HCT116 (cell line): ENCODE measurements around the gene GCN1. TPM values are rescaled to one million over a fixed set of nuclear protein-coding genes. Genes with fewer than 3 reads are reported as not detected.

Experiments used
- ATAC-seq: fragments of 200-7000 bp; cut with Tn5 transposase; 2 replicates; pipeline ENCODE4 v1.9.1; 2020; ENCODE audit warnings: mild to moderate bottlenecking, moderate library complexity
- BruUV-seq: library from RNA; stranded (reverse); fragments of 400-500 nt; replicated peaks from 2 replicates; lab custom pipeline; 2021; lab: Mats Ljungman, UMichigan
- CTCF ChIA-PET: fragments of 300-600 bp; sonication (Branson Sonifier 250); formaldehyde crosslinking; loops from one replicate; lab custom pipeline; 2021; ENCODE audit warnings: antibody characterized with exemption; lab: Charles Lee
- POLR2A ChIA-PET: fragments of 300-600, 350-600 bp; sonication (Branson Sonifier 250); formaldehyde crosslinking; loops from one replicate; lab custom pipeline; 2021; ENCODE audit warnings: antibody characterized with exemption; lab: Charles Lee
- RAD21 ChIA-PET, 2 experiments: fragments of 300-600 bp; sonication (Branson Sonifier 250); formaldehyde crosslinking; loops; one replicate each; lab custom pipeline; 2023; ENCODE audit warnings: low total read pairs in 2 of 2; ENCODE audit not compliant: uncharacterized antibody in 2 of 2, unreplicated experiment in 2 of 2, low non-redundant PET in 1 of 2; lab: Charles Lee
- DNase-seq: peaks from one replicate; pipeline ENCODE4 v3.0.0-alpha.2; 2010; ENCODE audit warnings: low read depth, low spot score
- H2AFZ ChIP-seq: fragments of 200-600 bp; shearing (Covaris generic), sonication (generic); 2 replicates; pipeline ENCODE4 v1.6.1; 2017; ENCODE audit warnings: low read depth, mixed run types, mixed read lengths, antibody characterized with exemption, low read length; ENCODE audit not compliant: poor library complexity, severe bottlenecking
- H3K27ac ChIP-seq: 2 replicates; pipeline ENCODE4 v1.5.1; 2012; ENCODE audit warnings: low read depth, low read length
- H3K27me3 ChIP-seq: fragments of 200-600 bp; sonication (generic); 2 replicates; pipeline ENCODE4 v1.6.1; 2016; ENCODE audit warnings: mixed run types, low read length, mixed read lengths; ENCODE audit not compliant: insufficient read depth
- H3K36me3 ChIP-seq, 2 experiments: fragments of 200-500 bp in 1 of 2; fragments of 200-600 bp in 1 of 2; sonication (Bioruptor generic) in 1 of 2; sonication (generic) in 1 of 2; 2 replicates each; pipeline versions ENCODE4 v1.5.1 to v1.6.1; 2014 to 2016; ENCODE audit warnings: low read length in 2 of 2, inconsistent platforms in 1 of 2, mixed read lengths in 1 of 2, mixed run types in 1 of 2; ENCODE audit not compliant: insufficient read depth in 2 of 2, control insufficient read depth in 1 of 2
- H3K4me1 ChIP-seq, 2 experiments: fragments of 200-600 bp in 1 of 2; sonication (generic) in 1 of 2; 2 replicates each; pipeline versions ENCODE4 v1.5.1 to v1.6.1; 2012 to 2017; ENCODE audit warnings: low read length in 2 of 2, inconsistent platforms in 1 of 2, mild to moderate bottlenecking in 1 of 2, mixed read lengths in 1 of 2, mixed run types in 1 of 2, moderate library complexity in 1 of 2; ENCODE audit not compliant: insufficient read depth in 2 of 2, control insufficient read depth in 1 of 2
- H3K4me2 ChIP-seq: fragments of 200-600 bp; sonication (generic); 2 replicates; pipeline ENCODE4 v1.6.1; 2017; ENCODE audit warnings: mixed run types, low read length, mixed read lengths
- H3K4me3 ChIP-seq, 2 experiments: fragments of 200-600 bp in 1 of 2; sonication (generic) in 1 of 2; replicated peaks in 1 of 2; 2 replicates each; pipeline ENCODE4 v1.5.1; 2011 to 2016; ENCODE audit warnings: low read length in 2 of 2, control low read depth in 1 of 2, low read depth in 1 of 2, mild to moderate bottlenecking in 1 of 2, mixed read lengths in 1 of 2, mixed run types in 1 of 2
- H3K79me2 ChIP-seq: fragments of 200-600 bp; sonication (generic); 2 replicates; pipeline ENCODE4 v1.6.1; 2017; ENCODE audit warnings: mild to moderate bottlenecking, mixed run types, low read length, moderate library complexity, mixed read lengths; ENCODE audit not compliant: insufficient read depth
- H3K9ac ChIP-seq: fragments of 200-600 bp; sonication (generic); 2 replicates; pipeline ENCODE4 v1.6.1; 2016; ENCODE audit warnings: low read length, mixed read lengths
- H3K9me2 ChIP-seq: fragments of 200-600 bp; sonication (generic), shearing (Covaris generic); 2 replicates; pipeline ENCODE4 v1.6.1; 2017; ENCODE audit warnings: mixed run types, mild to moderate bottlenecking, moderate library complexity; ENCODE audit not compliant: insufficient read depth
- H3K9me3 ChIP-seq, 2 experiments: fragments of 200-500 bp in 1 of 2; fragments of 200-600 bp in 1 of 2; sonication (Bioruptor generic) in 1 of 2; sonication (generic) in 1 of 2; 2 replicates each; pipeline ENCODE4 v1.6.1; 2014 to 2017; ENCODE audit warnings: low read length in 2 of 2, mixed read lengths in 2 of 2, inconsistent platforms in 1 of 2, low read depth in 1 of 2, mild to moderate bottlenecking in 1 of 2, mixed run types in 1 of 2, moderate library complexity in 1 of 2; ENCODE audit not compliant: control insufficient read depth in 1 of 2, insufficient read depth in 1 of 2
- H4K20me1 ChIP-seq: fragments of 200-600 bp; sonication (generic), shearing (Covaris generic); 2 replicates; pipeline ENCODE4 v1.6.1; 2017; ENCODE audit warnings: mixed run types, mild to moderate bottlenecking, moderate library complexity; ENCODE audit not compliant: insufficient read depth
- CBX3 ChIP-seq: IDR thresholded peaks from 2 replicates; pipeline ENCODE4 v1.6.1; 2012; ENCODE audit warnings: low read depth
- EGR1 ChIP-seq: IDR thresholded peaks from 2 replicates; pipeline ENCODE4 v1.6.1; 2012; ENCODE audit warnings: low read depth
- ELF1 ChIP-seq: IDR thresholded peaks from 2 replicates; pipeline ENCODE4 v1.6.1; 2012; ENCODE audit warnings: low read depth, borderline replicate concordance
- FOSL1 ChIP-seq: IDR thresholded peaks from 2 replicates; pipeline ENCODE4 v1.6.1; 2012; ENCODE audit warnings: low read depth
- JUND ChIP-seq: IDR thresholded peaks from 2 replicates; pipeline ENCODE4 v1.6.1; 2012
- POLR2A ChIP-seq: IDR thresholded peaks from 2 replicates; pipeline ENCODE4 v1.7.0; 2011; ENCODE audit warnings: borderline replicate concordance; ENCODE audit not compliant: insufficient read depth, insufficient read length; ENCODE audit errors: extremely low read depth
- POLR2AphosphoS5 ChIP-seq: IDR thresholded peaks from 2 replicates; pipeline ENCODE4 v1.6.1; 2011; ENCODE audit warnings: mild to moderate bottlenecking, low read depth, low read length, moderate library complexity
- RAD21 ChIP-seq: IDR thresholded peaks from 2 replicates; pipeline ENCODE4 v1.6.1; 2012; ENCODE audit warnings: low read depth, mild to moderate bottlenecking
- REST ChIP-seq: IDR thresholded peaks from 2 replicates; pipeline ENCODE4 v1.6.1; 2012; ENCODE audit warnings: low read depth
- SP1 ChIP-seq: IDR thresholded peaks from 2 replicates; pipeline ENCODE4 v1.6.1; 2012; ENCODE audit warnings: low read depth
- TCF7L2 ChIP-seq: IDR thresholded peaks from 2 replicates; pipeline ENCODE4 v1.7.0; 2011; ENCODE audit warnings: borderline replicate concordance, inconsistent platforms; ENCODE audit not compliant: insufficient read depth, insufficient read length; ENCODE audit errors: extremely low read depth
- YY1 ChIP-seq: IDR thresholded peaks from 2 replicates; pipeline ENCODE4 v1.6.1; 2011; ENCODE audit warnings: low read length, low read depth, moderate library complexity, mild to moderate bottlenecking; ENCODE audit not compliant: insufficient replicate concordance; ENCODE audit errors: extremely low read depth
- ZBTB33 ChIP-seq: IDR thresholded peaks from 2 replicates; pipeline ENCODE4 v1.6.1; 2011; ENCODE audit warnings: mild to moderate bottlenecking, low read length, moderate library complexity; ENCODE audit not compliant: insufficient replicate concordance; ENCODE audit errors: extremely low read depth
- ZNF274 ChIP-seq: fragments of 200-500 bp; sonication (Bioruptor generic); IDR thresholded peaks from 2 replicates; pipeline ENCODE4 v1.6.1; 2014; ENCODE audit warnings: mild to moderate bottlenecking, low read depth, low read length, inconsistent platforms
- intact Hi-C: fragments of 100-400 bp; cut with micrococcal nuclease; formaldehyde crosslinking; loops from 2 replicates; pipeline ENCODE4 v1.10.0; 2022
- total RNA-seq: library from RNA; stranded (reverse); gene quantifications from one replicate; pipeline ENCODE4 v1.2.1, GENCODE V29; 2021; ENCODE audit not compliant: unreplicated experiment
- TF ChIP-seq, protein P1 (sequence below): IDR thresholded peaks from 2 replicates; pipeline ENCODE4 v1.6.1; 2012
- TF ChIP-seq, protein P2 (sequence below): IDR thresholded peaks from 2 replicates; pipeline ENCODE4 v1.6.1; 2012

The GCN1 gene
- total RNA-seq, 1 experiment from 2014 or later = 184 TPM

DNA sequence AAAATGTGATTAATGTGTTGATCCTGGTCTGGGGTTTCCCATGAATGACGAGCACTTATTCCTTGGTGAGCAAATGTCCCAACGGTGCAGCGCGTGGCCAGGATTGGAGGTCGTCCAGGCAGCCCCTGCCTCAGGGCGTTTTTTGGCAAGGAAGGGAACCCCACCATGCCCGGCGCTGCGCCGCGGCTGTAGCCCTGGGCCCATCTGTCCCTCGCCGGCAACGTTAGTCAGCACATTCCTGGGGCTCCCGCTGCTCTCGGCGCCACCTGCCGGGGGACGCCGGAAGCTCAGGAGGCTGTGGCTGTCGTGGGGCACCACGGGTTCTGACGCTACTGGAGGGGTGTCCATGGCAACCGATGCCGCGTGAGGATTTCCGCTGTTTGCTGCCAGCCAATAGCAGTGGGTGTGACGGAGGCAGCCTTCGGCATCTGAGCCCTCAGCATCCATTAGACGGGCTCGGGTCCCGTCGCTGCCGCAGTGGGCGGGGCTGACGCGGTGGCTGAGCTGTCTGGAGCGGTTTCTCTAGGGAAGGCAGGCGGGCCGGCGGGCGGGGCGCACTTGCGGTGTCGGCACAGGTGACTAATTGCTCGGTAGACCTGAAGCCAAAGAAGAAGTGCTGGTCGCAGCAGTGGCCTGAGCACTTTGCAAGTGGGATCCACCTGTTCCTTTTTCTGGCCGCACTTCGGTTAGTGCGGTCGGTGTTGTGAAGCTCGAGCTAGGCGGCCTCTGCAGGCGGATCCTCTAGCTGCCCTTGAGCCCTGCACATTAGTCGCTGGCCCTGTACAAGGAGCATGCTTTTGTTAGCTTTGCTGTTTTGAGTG, 107.5 kb downstream of the GCN1 start (continued):
- TF ChIP-seq RAD21 (peak; percentile 87), EGR1 (no peak), YY1 (peak; percentile 57), CBX3 (peak; percentile 80), JUND (no peak; the same call in 1 of the 2 replicates), POLR2A (no peak)

DNA sequence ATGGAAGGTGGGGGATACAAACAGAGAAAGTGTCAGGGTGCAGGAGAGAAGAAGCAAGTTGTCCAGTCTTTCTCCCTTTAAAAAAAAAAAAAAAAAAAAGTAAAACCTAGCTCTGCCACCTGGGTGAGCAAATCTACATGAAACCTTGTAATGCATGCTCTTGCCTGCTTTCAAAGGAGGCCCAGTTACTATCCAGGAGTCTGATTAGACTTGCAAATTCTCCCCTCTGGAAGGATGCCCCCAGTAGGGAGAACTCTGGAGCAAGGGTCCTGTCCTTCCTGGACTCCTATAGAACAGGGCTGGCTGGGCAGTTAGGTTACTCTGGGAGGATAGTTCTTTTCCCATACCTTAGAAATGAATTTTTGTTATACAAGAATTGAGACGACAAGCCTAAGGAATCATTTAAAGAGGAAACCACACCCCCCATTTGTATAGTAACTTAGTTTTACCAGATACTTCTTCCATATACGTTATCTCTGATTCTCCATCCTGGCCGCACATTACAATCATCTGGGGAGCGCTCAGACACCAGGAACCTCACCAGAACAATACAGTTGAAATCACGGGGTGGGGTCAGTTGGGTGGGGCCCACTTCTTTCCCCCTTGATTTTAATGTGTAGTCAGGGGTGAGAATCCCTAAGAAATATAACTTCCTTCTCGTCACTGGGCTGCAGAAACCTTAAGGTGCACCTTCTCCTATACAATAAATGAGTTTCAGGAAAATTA, 108.4 kb downstream of the GCN1 start:
- no peaks in the 10 kb centered on the region for H3K36me3 ChIP-seq
- no peaks in the 10 kb centered on the region for H4K20me1 ChIP-seq
- ChIA-PET CTCF (interaction anchor here (0.6 to 1.4 kb wide), 5 partner anchors 11 to 917 kb away, joined by 3 to 7 read pairs (median 3); no protein-coding TSS in a partner anchor), POLR2A (interaction anchor here (1.2 kb wide), 1 partner anchor 31 kb away, joined by 4 read pairs; the partner anchor contains the start of gene RAB35), RAD21 (interaction anchor here in 1 of 2 experiments (0.9 to 1.1 kb wide), 2 partner anchors 84 to 145 kb away, joined by 3 read pairs; no protein-coding TSS in a partner anchor)
- H3K4me1 ChIP-seq = peaks cover 18 to 21% of the 10 kb centered on the region in 2 experiments
- H3K9me3 ChIP-seq = no peaks in the 10 kb centered on the region
- TSS peak; percentile 45 for BruUV-seq
- H3K27ac ChIP-seq = peak overlapping the region; percentile 67; the same call in 1 of the 2 replicates
- H3K4me2 ChIP-seq = peak overlapping the region; percentile 85
- peak overlapping the region; percentile 42 to 52; a peak in 3 of 4 replicates for H3K4me3 ChIP-seq
- intact Hi-C loops = loop anchor here (2.0 kb wide), 2 partner anchors 97 to 157 kb away; partner anchors contain the start of gene BICDL1
- ATAC-seq (no peak), DNase-seq (no peak)
- no peak overlapping the region for H2AFZ ChIP-seq
- peak overlapping the region; percentile 71 for H3K9ac ChIP-seq
- H3K27me3 ChIP-seq = no peaks in the 10 kb centered on the region
- H3K79me2 ChIP-seq = no peaks in the 10 kb centered on the region
- H3K9me2 ChIP-seq = no peaks in the 10 kb centered on the region
- TF ChIP-seq, protein P1, sequence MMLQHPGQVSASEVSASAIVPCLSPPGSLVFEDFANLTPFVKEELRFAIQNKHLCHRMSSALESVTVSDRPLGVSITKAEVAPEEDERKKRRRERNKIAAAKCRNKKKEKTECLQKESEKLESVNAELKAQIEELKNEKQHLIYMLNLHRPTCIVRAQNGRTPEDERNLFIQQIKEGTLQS = no peak
- TF ChIP-seq ELF1 = no peak
- no peak for TF ChIP-seq CBX3
- no peak for TF ChIP-seq ZBTB33
- TF ChIP-seq REST = no peak
- no peak for TF ChIP-seq TCF7L2
- no peak for TF ChIP-seq POLR2AphosphoS5
- TF ChIP-seq, protein P2, sequence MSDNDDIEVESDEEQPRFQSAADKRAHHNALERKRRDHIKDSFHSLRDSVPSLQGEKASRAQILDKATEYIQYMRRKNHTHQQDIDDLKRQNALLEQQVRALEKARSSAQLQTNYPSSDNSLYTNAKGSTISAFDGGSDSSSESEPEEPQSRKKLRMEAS = no peak
- no peak for TF ChIP-seq ZNF274
- no peak for TF ChIP-seq RAD21
- no peak for TF ChIP-seq JUND
- no peak for TF ChIP-seq SP1
- no peak for TF ChIP-seq FOSL1
- no peak for TF ChIP-seq YY1
